ENCODE results near the gene USHBP1. TPM values are rescaled to one million over a fixed set of nuclear protein-coding genes. Genes with fewer than 3 reads are reported as not detected.

Gene USHBP1
- total RNA-seq, 1 donor from 2014 or later, result 54.2 TPM

DNA sequence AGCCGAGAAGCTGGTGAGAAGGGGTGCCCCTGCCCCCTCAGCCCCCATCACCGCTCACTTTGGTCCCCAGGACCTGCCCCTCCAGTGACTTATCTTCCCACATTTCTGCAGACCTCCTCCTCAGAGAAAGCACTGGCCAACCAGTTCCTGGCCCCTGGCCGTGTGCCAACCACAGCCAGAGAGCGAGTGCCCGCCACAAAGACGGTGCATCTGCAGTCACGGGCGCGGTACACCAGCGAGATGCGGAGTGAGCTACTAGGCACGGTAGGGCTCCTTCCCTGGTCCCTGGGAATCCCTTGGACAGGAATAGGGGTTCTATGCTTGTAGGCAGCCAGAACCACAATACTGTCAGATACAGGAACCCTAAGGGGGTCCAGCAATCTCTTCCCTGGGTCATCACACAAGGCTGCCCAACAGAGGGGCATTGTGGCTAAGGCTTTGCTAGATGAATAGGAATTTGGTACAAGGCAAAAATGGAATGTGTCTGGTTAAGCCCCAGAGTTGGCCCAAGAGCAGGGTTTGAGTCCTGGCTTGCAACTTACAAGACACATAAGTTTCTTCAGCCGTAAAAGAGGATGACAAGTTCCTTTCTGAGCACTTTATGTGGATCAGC, 48.4 kb downstream of the USHBP1 start:
- peaks cover 6% of the 10 kb centered on the region for H3K4me1 Mint-ChIP-seq (ENCODE audit: unreplicated experiment)
- H3K4me3 Mint-ChIP-seq (ENCODE audit: unreplicated experiment), result peak overlapping the region; percentile 37
- H3K9me3 Mint-ChIP-seq (ENCODE audit: unreplicated experiment), result no peaks in the 10 kb centered on the region
- no peak for DNase-seq (ENCODE audit: low spot score)
- TF ChIP-seq, protein P1, sequence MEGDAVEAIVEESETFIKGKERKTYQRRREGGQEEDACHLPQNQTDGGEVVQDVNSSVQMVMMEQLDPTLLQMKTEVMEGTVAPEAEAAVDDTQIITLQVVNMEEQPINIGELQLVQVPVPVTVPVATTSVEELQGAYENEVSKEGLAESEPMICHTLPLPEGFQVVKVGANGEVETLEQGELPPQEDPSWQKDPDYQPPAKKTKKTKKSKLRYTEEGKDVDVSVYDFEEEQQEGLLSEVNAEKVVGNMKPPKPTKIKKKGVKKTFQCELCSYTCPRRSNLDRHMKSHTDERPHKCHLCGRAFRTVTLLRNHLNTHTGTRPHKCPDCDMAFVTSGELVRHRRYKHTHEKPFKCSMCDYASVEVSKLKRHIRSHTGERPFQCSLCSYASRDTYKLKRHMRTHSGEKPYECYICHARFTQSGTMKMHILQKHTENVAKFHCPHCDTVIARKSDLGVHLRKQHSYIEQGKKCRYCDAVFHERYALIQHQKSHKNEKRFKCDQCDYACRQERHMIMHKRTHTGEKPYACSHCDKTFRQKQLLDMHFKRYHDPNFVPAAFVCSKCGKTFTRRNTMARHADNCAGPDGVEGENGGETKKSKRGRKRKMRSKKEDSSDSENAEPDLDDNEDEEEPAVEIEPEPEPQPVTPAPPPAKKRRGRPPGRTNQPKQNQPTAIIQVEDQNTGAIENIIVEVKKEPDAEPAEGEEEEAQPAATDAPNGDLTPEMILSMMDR (IDR thresholded peaks at IDR 0.05; ENCODE audit: unreplicated experiment), result no peak
- H3K27me3 Mint-ChIP-seq (ENCODE audit: unreplicated experiment), result peaks cover 15% of the 10 kb centered on the region
- peaks cover 22% of the 10 kb centered on the region for H3K36me3 Mint-ChIP-seq (ENCODE audit: low read depth, unreplicated experiment)
- no peak overlapping the region for H3K27ac Mint-ChIP-seq (ENCODE audit: unreplicated experiment)

DNA sequence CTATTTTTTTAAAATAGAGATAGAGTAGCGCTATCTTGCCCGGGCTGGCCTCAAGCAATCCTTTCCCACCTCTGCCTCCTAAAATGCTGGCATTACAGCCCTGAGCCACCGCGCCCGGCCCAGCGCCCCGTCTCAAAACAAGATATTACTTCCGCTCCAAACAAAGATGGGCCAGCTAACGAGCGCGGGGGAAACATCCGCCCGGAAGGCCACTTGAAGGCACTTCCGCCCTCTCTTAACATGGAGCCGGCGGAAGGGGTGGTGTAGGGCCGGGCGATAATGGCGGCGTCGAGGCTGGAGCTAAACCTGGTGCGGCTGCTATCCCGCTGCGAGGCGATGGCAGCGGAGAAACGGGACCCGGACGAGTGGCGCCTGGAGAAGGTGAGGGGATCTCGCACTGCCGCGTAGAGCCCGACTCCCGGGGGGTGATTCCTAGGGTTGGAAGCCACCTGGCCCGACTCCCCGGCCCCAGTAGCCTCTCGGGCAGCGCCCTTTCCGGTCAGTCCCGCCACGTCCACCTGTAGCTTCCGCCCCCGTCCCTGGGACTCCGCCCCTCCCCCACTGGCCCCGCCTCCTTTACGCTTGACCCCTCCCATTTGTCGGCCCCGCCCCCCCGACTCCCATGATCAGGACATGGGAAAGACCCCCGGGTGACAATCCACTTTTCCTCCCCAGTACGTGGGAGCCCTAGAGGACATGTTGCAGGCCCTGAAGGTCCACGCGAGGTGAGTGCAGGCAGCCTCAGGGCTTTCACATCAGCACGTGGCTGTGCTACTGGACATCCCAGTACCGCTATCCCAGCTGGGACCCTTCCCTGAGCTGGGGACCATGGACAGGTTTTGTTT, 49.2 kb downstream of the USHBP1 start, which contains the start of gene USE1:
USE1 (plus strand) TSS at position 231 of the 845 bp plus-strand sequence; CDS start at position 280, 49 bp downstream.
- TF ChIP-seq, protein P1 (IDR thresholded peaks at IDR 0.05; ENCODE audit: unreplicated experiment), result no peak
- peaks cover 6% of the 10 kb centered on the region for H3K4me1 Mint-ChIP-seq (ENCODE audit: unreplicated experiment)

DNA sequence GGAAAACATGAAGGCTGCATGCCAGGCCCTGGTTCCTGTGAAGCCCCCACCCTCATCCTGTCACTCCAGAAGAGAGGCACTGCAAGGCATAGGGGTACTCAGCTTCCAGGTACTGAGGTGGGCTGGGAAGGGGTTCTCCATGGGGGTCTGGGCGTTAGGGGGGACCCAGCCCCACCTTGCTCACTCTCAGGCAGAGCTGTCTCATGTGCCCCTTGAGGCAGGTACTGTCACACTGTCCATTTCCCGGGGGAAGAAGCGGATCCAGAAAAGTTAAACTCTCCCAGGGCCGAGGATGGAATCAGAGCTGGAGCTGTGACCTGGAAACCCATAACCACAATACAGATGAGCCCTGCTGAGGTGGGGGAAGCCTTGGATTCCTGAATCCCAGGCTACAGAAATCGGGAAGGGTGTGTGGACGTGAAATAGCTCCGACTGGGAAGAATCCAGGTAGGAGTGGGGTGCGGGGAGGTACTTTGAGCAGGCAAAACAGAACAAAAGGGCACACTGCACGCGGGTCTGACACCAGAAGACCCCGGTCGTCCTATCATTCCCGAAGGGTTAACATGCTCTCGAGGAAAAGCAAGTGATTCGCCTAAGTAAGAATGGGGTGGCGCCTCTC, 49.9 kb downstream of the USHBP1 start:
- H3K4me3 Mint-ChIP-seq (ENCODE audit: unreplicated experiment), result peak overlapping the region; percentile 87
- H3K9me3 Mint-ChIP-seq (ENCODE audit: unreplicated experiment), result no peaks in the 10 kb centered on the region
- peaks cover 6% of the 10 kb centered on the region for H3K4me1 Mint-ChIP-seq (ENCODE audit: unreplicated experiment)

More for the DNA sequence above, 49.2 kb downstream of the USHBP1 start, which contains the start of gene USE1:
- H3K36me3 Mint-ChIP-seq (ENCODE audit: low read depth, unreplicated experiment), result peaks cover 25% of the 10 kb centered on the region
- H3K4me3 Mint-ChIP-seq (ENCODE audit: unreplicated experiment), result peak within 1 kb of the TSS; percentile 87
- H3K27me3 Mint-ChIP-seq (ENCODE audit: unreplicated experiment), result peaks cover 11% of the 10 kb centered on the region
- peak within 1 kb of the TSS; percentile 95 for H3K27ac Mint-ChIP-seq (ENCODE audit: unreplicated experiment)
- DNase-seq (ENCODE audit: low spot score), result peak; percentile 72
- no peaks in the 10 kb centered on the region for H3K9me3 Mint-ChIP-seq (ENCODE audit: unreplicated experiment)

DNA sequence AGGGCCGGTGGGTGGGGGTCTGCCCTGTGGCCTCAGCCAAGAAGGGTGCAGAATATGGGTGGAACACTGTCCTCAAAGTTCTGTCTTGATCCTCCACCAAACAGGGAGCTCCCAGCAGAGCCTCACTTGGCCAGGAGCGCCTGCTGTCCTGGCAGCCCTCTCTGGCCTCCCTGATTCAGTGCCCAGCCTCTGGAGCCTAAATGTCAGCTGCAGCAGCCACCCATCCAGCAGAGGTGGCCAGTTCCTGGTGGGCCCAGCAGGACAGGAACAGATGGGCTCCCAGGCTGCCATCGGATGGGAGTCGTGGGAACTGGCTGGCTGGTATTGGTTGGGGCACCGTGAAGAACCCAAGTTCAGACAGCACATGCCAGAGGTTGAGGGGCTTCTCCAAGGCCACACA, 51.2 kb downstream of the USHBP1 start:
- Mint-ChIP-seq H3K4me3 (ENCODE audit: unreplicated experiment) (no peak overlapping the region), H3K4me1 (ENCODE audit: unreplicated experiment) (peaks cover 6% of the 10 kb centered on the region), H3K27me3 (ENCODE audit: unreplicated experiment) (peaks cover 9% of the 10 kb centered on the region), H3K36me3 (ENCODE audit: low read depth, unreplicated experiment) (peaks cover 26% of the 10 kb centered on the region), H3K27ac (ENCODE audit: unreplicated experiment) (no peak overlapping the region), H3K9me3 (ENCODE audit: unreplicated experiment) (no peaks in the 10 kb centered on the region)
- DNase-seq (ENCODE audit: low spot score), result no peak
- TF ChIP-seq, protein P1 (IDR thresholded peaks at IDR 0.05; ENCODE audit: unreplicated experiment), result no peak

More for the DNA sequence above, 49.9 kb downstream of the USHBP1 start:
- no peak for DNase-seq (ENCODE audit: low spot score)
- Mint-ChIP-seq H3K27ac (ENCODE audit: unreplicated experiment) (peak overlapping the region; percentile 95), H3K27me3 (ENCODE audit: unreplicated experiment) (peaks cover 9% of the 10 kb centered on the region), H3K36me3 (ENCODE audit: low read depth, unreplicated experiment) (peaks cover 27% of the 10 kb centered on the region)
- TF ChIP-seq, protein P1 (IDR thresholded peaks at IDR 0.05; ENCODE audit: unreplicated experiment), result no peak

Data from endothelial cell (in vitro differentiated cells).